OCI-LY7 (cell line): ENCODE measurements around the gene THRAP3.

Experiments used
- EZH2phosphoT487 ChIP-seq: fragments of 200-600 bp; sonication (generic); IDR thresholded peaks from 2 replicates; pipeline ENCODE4 v1.6.1; 2018; ENCODE audit warnings: low read depth, borderline replicate concordance, mild to moderate bottlenecking, mixed run types, antibody characterized with exemption, low read length, moderate library complexity, mixed read lengths
- TF ChIP-seq, protein P1 (sequence below): fragments of 200-600 bp; sonication (generic); conservative IDR thresholded peaks from 2 replicates; pipeline ENCODE4 v1.5.1; 2014; ENCODE audit warnings: mild to moderate bottlenecking, antibody characterized with exemption, low read length, moderate library complexity, mixed read lengths

DNA sequence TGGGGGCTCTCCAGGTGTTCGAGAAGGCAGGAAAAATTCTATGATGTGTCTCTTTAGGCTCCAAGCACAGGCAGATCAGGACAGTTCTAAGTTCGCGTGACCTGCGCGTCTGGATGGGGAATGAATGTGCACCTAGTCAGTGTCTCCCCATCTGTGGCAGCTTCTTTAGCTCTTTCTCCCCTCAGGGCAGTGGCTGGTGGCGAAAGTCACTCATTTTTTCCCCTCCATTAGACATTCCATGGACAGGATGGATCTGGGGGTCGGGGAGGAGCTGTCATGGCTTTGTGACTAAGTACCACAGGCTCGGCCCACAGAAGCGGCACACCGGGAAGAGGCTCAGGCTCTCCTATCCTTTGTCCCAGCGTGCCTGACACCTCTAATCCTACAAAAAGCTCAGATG lies 130.2 kb downstream of the THRAP3 start:
- TF ChIP-seq, protein P1, sequence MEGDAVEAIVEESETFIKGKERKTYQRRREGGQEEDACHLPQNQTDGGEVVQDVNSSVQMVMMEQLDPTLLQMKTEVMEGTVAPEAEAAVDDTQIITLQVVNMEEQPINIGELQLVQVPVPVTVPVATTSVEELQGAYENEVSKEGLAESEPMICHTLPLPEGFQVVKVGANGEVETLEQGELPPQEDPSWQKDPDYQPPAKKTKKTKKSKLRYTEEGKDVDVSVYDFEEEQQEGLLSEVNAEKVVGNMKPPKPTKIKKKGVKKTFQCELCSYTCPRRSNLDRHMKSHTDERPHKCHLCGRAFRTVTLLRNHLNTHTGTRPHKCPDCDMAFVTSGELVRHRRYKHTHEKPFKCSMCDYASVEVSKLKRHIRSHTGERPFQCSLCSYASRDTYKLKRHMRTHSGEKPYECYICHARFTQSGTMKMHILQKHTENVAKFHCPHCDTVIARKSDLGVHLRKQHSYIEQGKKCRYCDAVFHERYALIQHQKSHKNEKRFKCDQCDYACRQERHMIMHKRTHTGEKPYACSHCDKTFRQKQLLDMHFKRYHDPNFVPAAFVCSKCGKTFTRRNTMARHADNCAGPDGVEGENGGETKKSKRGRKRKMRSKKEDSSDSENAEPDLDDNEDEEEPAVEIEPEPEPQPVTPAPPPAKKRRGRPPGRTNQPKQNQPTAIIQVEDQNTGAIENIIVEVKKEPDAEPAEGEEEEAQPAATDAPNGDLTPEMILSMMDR = no peak
- no peak for TF ChIP-seq EZH2phosphoT487
